Activated naive CD8-positive, alpha-beta T cell treated with anti-CD3 and anti-CD28 coated beads, Interleukin-2, amount 10 ng/mL, durations not matched to agents 7 days and 5 days (primary cell): ENCODE data around the gene UNC119B. TPM values are rescaled to one million over a fixed set of nuclear protein-coding genes. Genes with fewer than 3 reads are reported as not detected.
"Not testable (repeated sequence)": the region's sequence is repeated elsewhere in the genome, so short reads cannot be mapped to it uniquely, and the experiment has no call there.

ENCODE experiments used
- ATAC-seq: fragments of 150-1000 bp; cut with Tn5 transposase; one replicate; pipeline ENCODE4 v1.10.0; 2021; ENCODE audit warnings: low read depth, moderate library complexity
- POLR2A ChIA-PET: fragments of 350-600 bp; sonication (Branson Sonifier 250); formaldehyde crosslinking; loops from one replicate; lab custom pipeline; 2021; ENCODE audit warnings: antibody characterized with exemption; lab: Charles Lee
- DNase-seq: peaks from one replicate; pipeline ENCODE4 v3.0.0; 2021
- H3K27ac Mint-ChIP-seq: one replicate; pipeline ENCODE4 v1.8.0; 2022; ENCODE audit warnings: mild to moderate bottlenecking, mixed read lengths
- H3K27me3 Mint-ChIP-seq: one replicate; pipeline ENCODE4 v1.8.0; 2022; ENCODE audit warnings: mild to moderate bottlenecking, moderate library complexity, mixed read lengths
- H3K36me3 Mint-ChIP-seq: one replicate; pipeline ENCODE4 v1.8.0; 2021; ENCODE audit warnings: mild to moderate bottlenecking, mixed read lengths
- H3K4me1 Mint-ChIP-seq: one replicate; pipeline ENCODE4 v1.8.0; 2021; ENCODE audit warnings: mixed read lengths
- H3K4me3 Mint-ChIP-seq: one replicate; pipeline ENCODE4 v1.8.0; 2022; ENCODE audit warnings: mild to moderate bottlenecking, moderate library complexity, mixed read lengths
- H3K9me3 Mint-ChIP-seq: one replicate; pipeline ENCODE4 v1.8.0; 2021; ENCODE audit warnings: mixed read lengths
- total RNA-seq, 2 experiments: library from RNA; stranded (reverse); gene quantifications; one replicate each; pipeline ENCODE4 v1.2.3, GENCODE V29; 2021

UNC119B gene
- total RNA-seq, result 10 to 100 TPM; 19.5 to 23.7 TPM

- POLR2A ChIA-PET, result interaction anchor here (0.6 to 1.4 kb wide), 3 partner anchors 61 to 196 kb away, joined by 3 to 4 read pairs (median 4); no protein-coding TSS in a partner anchor
- peaks cover 32% of the 10 kb centered on the region for H3K4me1 Mint-ChIP-seq
- peak within 1 kb of the TSS; percentile 84 for H3K27ac Mint-ChIP-seq
- DNase-seq (peak; percentile 84), ATAC-seq (peak; percentile 77)
- H3K27me3 Mint-ChIP-seq, result no peaks in the 10 kb centered on the region
- peaks cover 4% of the 10 kb centered on the region for H3K36me3 Mint-ChIP-seq
- peak within 1 kb of the TSS; percentile 91 for H3K4me3 Mint-ChIP-seq
- no peaks in the 10 kb centered on the region for H3K9me3 Mint-ChIP-seq
These were observed at the start of gene UNC119B for GRCh38 chr12:120710031-120710804. Gene UNC119B (plus strand): TSS chr12:120710458. CDS start chr12:120710475, 17 bp downstream.

DNA sequence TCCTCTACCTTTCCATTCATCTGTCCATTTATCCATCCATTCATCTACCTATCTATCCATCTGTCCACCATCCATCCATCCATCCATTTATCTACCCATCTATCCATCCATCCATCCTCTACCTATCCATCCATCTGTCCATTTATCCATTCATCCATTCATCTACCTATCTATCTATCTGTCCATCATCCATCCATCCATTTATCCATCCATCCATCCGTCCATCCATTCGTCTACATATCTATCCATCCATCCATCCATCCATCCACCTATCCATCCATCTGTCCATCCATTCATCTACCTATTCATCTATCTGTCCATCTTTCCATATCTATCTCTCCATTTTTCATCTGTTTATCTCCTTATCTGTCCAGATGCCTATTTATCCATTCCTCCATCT lies 48.8 kb upstream of the UNC119B start:
- Mint-ChIP-seq H3K27ac (no peak overlapping the region), H3K9me3 (no peaks in the 10 kb centered on the region), H3K36me3 (no peaks in the 10 kb centered on the region), H3K27me3 (peaks cover 4% of the 10 kb centered on the region), H3K4me3 (no peak overlapping the region), H3K4me1 (no peaks in the 10 kb centered on the region)
- POLR2A ChIA-PET, result no interaction called here
- DNase-seq, result no peak
- ATAC-seq, result no peak

- Mint-ChIP-seq H3K27ac (no peak overlapping the region), H3K4me1 (no peaks in the 10 kb centered on the region), H3K4me3 (no peak overlapping the region), H3K36me3 (no peaks in the 10 kb centered on the region), H3K9me3 (no peaks in the 10 kb centered on the region), H3K27me3 (peaks cover 4% of the 10 kb centered on the region)
- DNase-seq (no peak), ATAC-seq (no peak)
- POLR2A ChIA-PET, result no interaction called here
These were observed 47.4 kb upstream of the UNC119B start for GRCh38 chr12:120662879-120663278.

DNA sequence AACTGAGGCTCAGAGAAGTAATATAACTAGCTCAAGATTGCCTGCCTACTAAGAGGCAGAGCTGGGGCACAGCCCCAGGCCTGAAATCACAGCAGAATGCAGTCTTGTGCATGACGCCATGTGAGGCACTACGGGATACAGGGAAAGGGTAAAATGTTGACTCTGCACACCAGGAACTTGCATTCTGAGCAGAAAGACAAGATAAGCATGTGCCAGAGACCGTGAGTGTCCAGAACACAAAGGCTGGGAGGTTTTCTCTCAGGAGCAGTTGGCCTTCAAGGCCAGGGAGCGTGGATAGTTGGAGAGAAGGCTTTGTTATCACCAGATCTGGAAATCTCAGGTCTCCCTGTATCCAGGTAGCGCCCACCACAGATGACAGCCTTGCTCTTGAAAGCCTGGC lies 46.5 kb upstream of the UNC119B start:
- peaks cover 4% of the 10 kb centered on the region for H3K27me3 Mint-ChIP-seq
- no peaks in the 10 kb centered on the region for H3K9me3 Mint-ChIP-seq
- POLR2A ChIA-PET, result interaction anchor here (0.6 kb wide), 1 partner anchor 357 kb away, joined by 3 read pairs; no protein-coding TSS in a partner anchor
- ATAC-seq, result no peak
- H3K27ac Mint-ChIP-seq, result no peak overlapping the region
- H3K36me3 Mint-ChIP-seq, result no peaks in the 10 kb centered on the region
- no peak overlapping the region for H3K4me3 Mint-ChIP-seq
- H3K4me1 Mint-ChIP-seq, result no peaks in the 10 kb centered on the region
- DNase-seq, result no peak

- POLR2A ChIA-PET, result no interaction called here
- Mint-ChIP-seq H3K4me3 (no peak overlapping the region), H3K27me3 (peaks cover 4% of the 10 kb centered on the region), H3K4me1 (no peaks in the 10 kb centered on the region), H3K9me3 (no peaks in the 10 kb centered on the region), H3K27ac (no peak overlapping the region), H3K36me3 (no peaks in the 10 kb centered on the region)
- no peak for DNase-seq
- ATAC-seq, result no peak
These were observed 43.5 kb upstream of the UNC119B start for GRCh38 chr12:120666571-120667390.

DNA sequence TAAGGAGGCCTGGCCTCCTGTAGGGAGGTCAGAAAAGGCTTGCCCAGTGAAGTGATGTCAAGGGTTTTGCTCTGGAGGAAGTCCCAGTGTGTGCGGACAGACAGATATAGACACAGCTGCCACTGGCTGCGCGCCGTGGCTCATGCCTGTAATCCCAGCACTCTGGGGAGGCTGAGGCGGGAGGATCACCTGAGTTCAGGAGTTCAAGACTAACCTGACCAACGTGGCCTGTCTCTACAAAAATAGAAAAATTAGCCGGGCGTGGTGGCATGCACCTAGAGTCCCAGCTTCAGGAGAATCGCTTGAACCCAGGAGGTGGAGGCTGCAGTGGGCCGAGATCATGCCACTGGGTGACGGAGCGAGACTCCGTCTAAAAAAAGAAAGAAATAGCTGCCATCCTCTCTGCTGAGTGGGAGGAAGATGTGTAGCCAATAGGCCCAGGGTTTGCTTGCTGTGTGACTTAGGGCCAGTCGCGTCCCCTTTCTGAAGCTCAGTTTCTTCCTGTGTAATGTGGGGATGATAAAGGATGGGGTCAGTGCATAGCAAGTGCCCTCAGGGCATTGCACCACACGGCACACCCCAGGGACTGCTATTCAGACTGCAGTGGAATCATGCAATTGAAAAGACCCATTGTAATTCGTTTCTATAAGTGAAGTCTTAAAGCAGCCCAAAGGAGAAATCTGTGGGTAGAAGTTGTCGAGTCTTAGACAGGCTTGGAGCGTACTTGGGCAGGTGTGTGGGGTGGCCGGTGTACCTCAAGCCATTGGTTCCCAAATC lies 42.0 kb upstream of the UNC119B start:
- DNase-seq, result no peak
- H3K4me3 Mint-ChIP-seq, result no peak overlapping the region
- POLR2A ChIA-PET, result no interaction called here
- no peaks in the 10 kb centered on the region for H3K4me1 Mint-ChIP-seq
- H3K27me3 Mint-ChIP-seq, result peaks cover 4% of the 10 kb centered on the region
- H3K9me3 Mint-ChIP-seq, result no peaks in the 10 kb centered on the region
- no peak for ATAC-seq
- no peaks in the 10 kb centered on the region for H3K36me3 Mint-ChIP-seq
- no peak overlapping the region for H3K27ac Mint-ChIP-seq

DNA sequence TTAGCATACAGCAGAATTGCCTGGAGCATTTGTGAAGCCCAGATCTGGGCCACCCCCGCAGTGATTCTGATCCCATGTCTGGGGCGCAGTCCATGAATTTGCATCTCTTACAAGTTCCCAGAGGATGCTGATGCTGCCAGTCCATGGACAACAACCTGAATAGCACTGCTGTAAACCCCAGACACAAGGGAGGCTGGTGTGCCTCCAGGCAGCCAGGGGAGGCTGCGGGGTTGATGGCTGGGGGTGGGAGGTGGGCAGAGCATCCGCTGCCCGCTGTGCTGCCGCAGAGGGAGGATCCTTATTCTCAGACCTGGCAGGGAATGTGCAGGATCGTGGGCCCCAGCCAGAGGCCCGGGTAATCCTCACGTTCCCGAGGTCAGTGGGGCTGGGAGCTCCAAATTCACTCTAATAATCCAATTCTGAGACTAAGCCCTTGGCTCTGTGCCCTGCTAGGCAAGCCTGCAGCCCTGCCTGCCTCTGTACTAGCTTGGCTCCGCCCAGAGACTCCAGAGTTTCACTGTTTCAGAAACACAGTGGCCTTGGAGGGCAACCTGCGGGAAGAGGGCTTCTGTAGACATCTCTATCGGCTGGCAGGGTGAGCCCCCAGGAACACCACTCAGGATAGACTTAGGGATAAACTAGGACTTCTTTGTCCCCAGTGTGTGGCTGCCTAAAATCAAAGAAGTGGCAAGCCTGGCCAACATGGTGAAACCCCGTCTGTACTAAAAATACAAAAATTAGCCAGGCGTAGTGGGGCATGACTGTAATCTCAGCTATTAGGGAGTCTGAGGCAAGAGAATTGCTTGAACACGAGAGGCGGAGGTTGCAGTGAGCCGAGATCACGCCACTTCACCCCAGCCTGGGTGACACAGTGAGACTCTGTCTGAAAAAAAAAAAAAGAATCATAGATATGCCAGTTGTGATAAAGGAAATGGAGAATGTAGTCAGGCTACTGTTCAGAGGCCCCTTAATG lies 41.1 kb upstream of the UNC119B start:
- Mint-ChIP-seq H3K4me1 (no peaks in the 10 kb centered on the region), H3K27me3 (peaks cover 4% of the 10 kb centered on the region), H3K36me3 (no peaks in the 10 kb centered on the region), H3K4me3 (no peak overlapping the region), H3K27ac (no peak overlapping the region), H3K9me3 (no peaks in the 10 kb centered on the region)
- DNase-seq, result no peak
- POLR2A ChIA-PET, result no interaction called here
- no peak for ATAC-seq

GRCh38 chr12:120670237-120670636 lies 40.0 kb upstream of the UNC119B start:
- H3K9me3 Mint-ChIP-seq, H3K27me3 Mint-ChIP-seq, H3K4me3 Mint-ChIP-seq, ATAC-seq, H3K4me1 Mint-ChIP-seq, H3K36me3 Mint-ChIP-seq, H3K27ac Mint-ChIP-seq, DNase-seq, POLR2A ChIA-PET: not testable (repeated sequence)

GRCh38 chr12:120670667-120671066 lies 39.6 kb upstream of the UNC119B start:
- Mint-ChIP-seq H3K4me3 (no peak overlapping the region), H3K9me3 (no peaks in the 10 kb centered on the region), H3K4me1 (no peaks in the 10 kb centered on the region), H3K27me3 (no peaks in the 10 kb centered on the region), H3K27ac (no peak overlapping the region), H3K36me3 (no peaks in the 10 kb centered on the region)
- no peak for DNase-seq
- POLR2A ChIA-PET, result no interaction called here
- ATAC-seq, result no peak

- H3K4me1 Mint-ChIP-seq, result peaks cover 16% of the 10 kb centered on the region
- no peak overlapping the region for H3K27ac Mint-ChIP-seq
- H3K4me3 Mint-ChIP-seq, result no peak overlapping the region
- H3K27me3 Mint-ChIP-seq, result peaks cover 3% of the 10 kb centered on the region
- DNase-seq, result no peak
- no peak for ATAC-seq
- no peaks in the 10 kb centered on the region for H3K9me3 Mint-ChIP-seq
- no peaks in the 10 kb centered on the region for H3K36me3 Mint-ChIP-seq
- POLR2A ChIA-PET, result no interaction called here
These were observed 36.1 kb upstream of the UNC119B start for GRCh38 chr12:120674097-120674636.

GRCh38 chr12:120677765-120678473 lies 32.3 kb upstream of the UNC119B start:
- H3K27ac Mint-ChIP-seq, result peak overlapping the region; percentile 65
- POLR2A ChIA-PET, result interaction anchor here (1.0 kb wide), 1 partner anchor 52 kb away, joined by 6 read pairs; no protein-coding TSS in a partner anchor
- ATAC-seq (peak; percentile 65), DNase-seq (no peak)
- peaks cover 23% of the 10 kb centered on the region for H3K4me1 Mint-ChIP-seq
- peak overlapping the region; percentile 10 for H3K4me3 Mint-ChIP-seq
- no peaks in the 10 kb centered on the region for H3K36me3 Mint-ChIP-seq
- peaks cover 3% of the 10 kb centered on the region for H3K27me3 Mint-ChIP-seq
- H3K9me3 Mint-ChIP-seq, result no peaks in the 10 kb centered on the region
